ENCODE results near the gene HMGN5. TPM values are rescaled to one million over a fixed set of nuclear protein-coding genes. Genes with fewer than 3 reads are reported as not detected.
A peak's percentile ranks its signal among the peaks of the same experiment; 100 is the strongest.

HMGN5 gene
- 5.0 TPM for total RNA-seq

DNA sequence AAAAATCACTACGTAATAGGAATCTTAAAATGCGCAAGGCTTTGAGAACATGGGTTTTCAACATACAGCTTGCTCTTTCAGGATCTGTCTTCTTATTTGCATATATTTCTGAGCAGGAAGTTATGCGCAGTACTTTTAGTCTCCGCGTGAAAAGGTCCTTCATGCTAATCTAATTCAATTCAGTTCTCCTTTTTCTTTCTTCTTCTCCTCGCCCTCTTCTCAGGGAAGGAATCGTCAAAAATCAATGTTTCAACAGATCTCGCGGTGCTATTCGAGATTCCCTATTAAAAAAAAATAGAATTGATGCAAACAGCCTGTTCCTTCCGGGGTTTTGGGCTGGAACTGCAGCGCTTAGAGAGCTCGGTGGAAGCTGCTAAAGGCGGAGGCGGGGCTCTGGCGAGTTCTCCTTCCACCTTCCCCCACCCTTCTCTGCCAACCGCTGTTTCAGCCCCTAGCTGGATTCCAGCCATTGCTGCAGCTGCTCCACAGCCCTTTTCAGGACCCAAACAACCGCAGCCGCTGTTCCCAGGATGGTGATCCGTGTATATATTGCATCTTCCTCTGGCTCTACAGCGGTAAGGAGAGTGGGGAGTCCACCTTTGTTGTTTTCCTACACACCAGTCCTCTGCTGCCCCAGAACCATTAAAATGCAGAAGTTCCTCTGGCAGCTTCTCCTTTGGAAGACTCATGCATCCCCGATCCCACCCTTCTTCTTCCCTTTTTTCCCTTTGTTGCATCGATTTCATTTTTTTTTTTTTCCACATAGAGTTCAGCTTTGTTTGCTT lies at the start of gene HMGN5, which contains the start of gene SH3BGRL:
Gene HMGN5, minus strand, starts transcription at position 243 of the 785 bp plus-strand sequence. CDS start 80,364 bp downstream, outside the sequence.
Gene SH3BGRL, plus strand, starts transcription at position 432 of the 785 bp plus-strand sequence. Its CDS starts 99 bp downstream, at position 531.
- peak; percentile 95 for DNase-seq

GRCh38 chrX:81241753-81242152 lies 40.0 kb upstream of the HMGN5 start:
- no peak for DNase-seq

DNA sequence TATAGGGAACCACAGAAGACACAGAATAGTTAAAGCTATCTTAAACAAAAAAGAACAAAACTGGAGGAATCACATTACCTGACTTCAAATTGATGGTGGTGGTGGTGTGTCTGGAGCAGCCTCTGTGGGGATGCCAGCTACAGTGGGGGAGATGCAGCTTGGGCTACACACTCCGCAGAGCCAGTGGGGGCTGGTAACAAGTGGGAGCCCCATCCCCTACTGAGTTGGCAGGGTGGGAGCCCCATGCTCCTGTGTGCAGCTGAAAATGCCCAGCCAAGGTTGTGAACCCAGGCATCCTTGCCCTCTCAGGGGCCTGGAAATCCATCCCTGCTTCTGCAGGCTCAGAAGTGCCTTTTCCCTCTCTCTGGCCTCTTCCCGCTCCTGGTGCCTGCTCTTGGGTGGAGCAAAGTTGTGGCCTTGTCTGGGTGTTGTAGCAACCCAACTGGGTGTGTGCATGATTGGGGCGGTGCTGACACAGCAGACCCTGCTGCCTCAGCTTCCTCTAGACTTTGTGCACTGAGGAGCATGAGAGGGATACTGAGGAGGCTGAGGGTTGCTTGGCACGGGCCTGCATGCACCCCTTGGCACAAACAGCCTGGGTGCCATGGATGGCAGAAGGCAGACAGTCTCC lies 39.1 kb upstream of the HMGN5 start:
- no peak for DNase-seq

- DNase-seq: no peak
These were observed 36.5 kb upstream of the HMGN5 start for GRCh38 chrX:81238166-81238565.

GRCh38 chrX:81237516-81237915 lies 35.8 kb upstream of the HMGN5 start:
- no peak for DNase-seq

DNA sequence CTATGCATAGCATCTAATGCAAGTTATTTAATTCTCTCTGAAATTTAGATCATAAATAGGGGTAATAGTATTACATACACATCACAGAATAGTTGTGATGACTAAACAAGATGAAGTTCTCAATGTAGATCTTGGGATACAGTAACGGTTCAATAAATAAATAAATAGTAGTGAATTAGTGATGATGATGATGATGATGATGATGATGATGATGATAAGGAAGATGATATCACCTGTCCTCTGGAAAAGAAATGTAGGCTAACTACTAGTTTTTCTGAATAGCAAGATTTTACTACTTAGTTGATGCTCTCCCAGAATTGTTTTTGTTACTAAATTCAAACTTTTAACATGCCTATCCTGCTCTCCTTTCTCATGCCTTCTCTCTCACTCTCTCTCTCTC lies 30.5 kb upstream of the HMGN5 start:
- no peak for DNase-seq

DNA sequence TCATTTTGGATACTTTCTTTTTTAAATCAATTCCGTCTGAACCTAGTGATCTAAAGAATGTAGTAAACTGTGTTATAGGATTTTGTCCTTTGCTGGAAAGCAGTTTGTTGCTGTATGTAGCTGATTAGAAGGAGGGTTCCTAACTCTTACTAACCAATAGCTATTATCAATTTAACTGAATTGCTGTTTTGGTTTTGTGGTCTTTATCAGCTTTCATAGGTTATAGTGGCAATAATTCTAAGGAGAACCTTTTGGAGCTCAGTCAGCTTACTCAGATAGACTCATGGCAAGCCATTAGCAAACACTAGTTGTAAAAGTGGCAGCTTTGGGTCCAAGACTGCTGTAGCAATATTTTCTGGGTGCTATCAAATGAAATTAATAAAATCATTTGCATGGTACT lies 29.8 kb upstream of the HMGN5 start:
- no peak for DNase-seq

GRCh38 chrX:81229901-81230300 lies 28.2 kb upstream of the HMGN5 start:
- no peak for DNase-seq

GRCh38 chrX:81229229-81229628 lies 27.5 kb upstream of the HMGN5 start:
- no peak for DNase-seq

GRCh38 chrX:81215685-81216084 lies 14.0 kb upstream of the HMGN5 start:
- DNase-seq: no peak

- DNase-seq: no peak
These were observed 7.2 kb upstream of the HMGN5 start for GRCh38 chrX:81208916-81209315.

DNA sequence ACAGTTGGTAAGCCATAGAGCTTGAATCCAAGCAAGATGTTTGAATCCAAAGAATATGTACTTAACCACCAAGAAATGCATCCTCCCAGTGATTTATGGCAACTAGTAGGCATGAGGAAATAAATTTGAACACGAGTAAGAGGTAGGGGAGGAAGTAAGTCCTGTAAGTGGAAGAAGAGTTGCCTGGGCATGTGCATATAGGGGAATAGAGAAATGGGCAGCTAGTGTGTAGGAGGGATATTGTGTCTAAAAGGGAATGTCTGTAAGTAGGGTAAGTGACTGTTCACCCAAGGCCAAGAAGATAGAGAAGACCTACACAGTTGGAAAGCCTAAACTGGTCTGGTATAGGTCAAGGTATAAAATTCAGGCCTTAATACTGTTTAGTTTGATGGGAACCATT lies 4.8 kb upstream of the HMGN5 start:
- no peak for DNase-seq

GRCh38 chrX:81205551-81205950 lies 3.8 kb upstream of the HMGN5 start:
- DNase-seq: no peak

GRCh38 chrX:81202943-81203342 lies 1.2 kb upstream of the HMGN5 start:
- DNase-seq: no peak

- no peak for DNase-seq
These were observed 725 bp upstream of the HMGN5 start for GRCh38 chrX:81202456-81202819.

DNA sequence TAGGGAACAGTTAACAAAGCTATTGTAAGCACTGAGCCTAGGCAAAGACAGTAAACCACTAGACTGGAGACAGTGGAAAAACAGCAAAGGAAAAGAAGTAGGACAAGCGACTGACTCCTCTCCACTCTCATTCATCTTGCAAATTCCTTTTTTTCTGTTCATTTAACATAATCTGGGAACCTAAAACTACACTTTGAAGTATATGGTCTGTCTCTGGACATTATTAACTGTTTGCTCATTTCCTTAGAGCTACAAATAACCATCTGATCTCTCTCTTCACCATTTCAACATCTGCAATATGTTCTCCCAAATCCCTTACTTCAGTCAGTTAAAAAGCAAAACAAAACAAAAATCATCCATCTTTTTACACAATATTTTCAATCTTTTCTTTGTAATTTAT lies 642 bp downstream of the HMGN5 start:
- peak; percentile 4 for DNase-seq

DNA sequence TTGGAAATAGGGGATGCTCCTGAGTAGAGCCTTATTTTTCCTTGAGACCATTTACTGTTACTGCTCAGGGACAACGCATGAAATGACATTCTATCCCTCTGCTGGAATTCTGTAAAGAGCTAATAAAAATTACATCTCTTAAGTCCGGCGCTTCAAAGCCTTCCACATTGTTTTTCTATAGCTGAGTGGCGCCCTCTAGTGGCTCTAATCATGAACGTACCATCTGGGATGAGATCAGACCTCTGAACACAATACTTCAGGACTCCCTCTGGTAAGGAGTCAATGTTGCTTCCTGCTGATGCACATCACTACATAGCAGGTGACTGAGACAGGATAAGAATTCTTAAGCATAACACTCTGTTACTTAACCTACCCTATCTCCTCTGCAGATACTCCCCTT lies 6.0 kb downstream of the HMGN5 start:
- peak; percentile 45 for DNase-seq

DNA sequence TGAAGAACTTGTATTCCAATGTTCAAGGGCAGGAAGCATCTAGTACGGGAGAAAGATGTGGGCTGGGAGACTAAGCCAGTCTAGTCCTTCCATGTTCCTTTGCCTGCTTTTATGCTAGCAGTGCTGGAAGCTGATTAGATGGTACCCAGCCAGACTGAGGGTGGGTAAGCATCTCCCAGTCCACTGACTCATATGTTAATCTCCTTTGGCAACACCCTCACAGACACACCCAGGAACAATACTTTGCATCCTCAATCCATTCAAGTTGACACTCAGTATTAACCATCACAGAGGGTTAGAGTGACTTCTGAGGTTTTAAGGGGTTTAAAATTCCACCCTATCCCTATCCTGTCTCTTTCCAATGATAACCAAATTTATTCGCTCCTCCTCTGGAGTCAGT lies 6.5 kb downstream of the HMGN5 start:
- DNase-seq: no peak

- peak; percentile 49 for DNase-seq
These were observed 27.4 kb downstream of the HMGN5 start for GRCh38 chrX:81174286-81174685.

DNA sequence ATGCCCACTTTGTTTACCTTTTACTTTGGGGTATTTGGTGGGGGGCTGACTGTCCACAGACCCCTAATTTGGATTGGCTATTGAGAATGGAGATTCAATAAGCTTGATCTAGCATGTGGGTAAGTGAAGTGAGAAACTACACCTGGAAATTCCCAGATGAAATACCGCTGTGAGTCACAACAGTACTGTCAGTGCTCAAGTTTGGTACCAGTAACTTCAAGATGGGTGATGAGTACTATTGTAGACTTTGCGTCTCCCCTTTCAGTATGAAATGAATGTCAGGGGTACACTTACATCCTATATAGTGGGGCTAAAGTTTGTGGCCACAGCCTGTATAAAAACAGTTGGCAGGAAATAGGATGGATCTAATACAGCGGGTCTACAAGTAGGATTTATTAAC lies 33.3 kb downstream of the HMGN5 start:
- no peak for DNase-seq

GRCh38 chrX:81121513-81122363 lies 80.0 kb downstream of the HMGN5 start:
- peak; percentile 95 for DNase-seq

DNA sequence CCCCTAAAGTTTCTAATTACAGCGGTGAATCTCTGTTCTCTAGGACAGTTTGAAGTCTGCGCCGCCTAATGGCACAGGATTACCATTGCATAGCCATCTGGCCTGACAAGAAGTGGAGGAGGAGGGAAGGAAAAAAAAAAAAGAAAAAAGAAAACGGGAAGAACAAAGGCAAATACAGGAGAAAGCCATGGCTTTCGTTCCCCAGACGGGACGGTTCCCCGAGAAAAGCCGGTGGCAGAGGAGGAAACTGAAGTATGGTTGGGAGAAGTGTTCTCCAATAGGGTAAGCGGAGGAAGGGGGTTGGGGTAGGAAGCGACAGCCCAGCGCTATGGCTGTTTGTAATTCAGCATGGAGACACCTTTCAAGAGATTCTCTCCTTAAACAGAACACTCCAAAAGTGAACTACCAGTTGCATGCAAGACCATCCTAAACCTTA lies 80.8 kb downstream of the HMGN5 start:
- peak; percentile 81 for DNase-seq
